DOHH2 (cell line): Measurements from ENCODE around the gene TRIML2.

Experiments used
- CTCF ChIP-seq: fragments of 200-600 bp; sonication (generic); IDR thresholded peaks from one replicate; pipeline ENCODE4 v1.5.1; 2014; ENCODE audit warnings: antibody characterized with exemption, mild to moderate bottlenecking, low read depth, low read length; ENCODE audit not compliant: poor library complexity, severe bottlenecking
- EZH2phosphoT487 ChIP-seq: fragments of 200-600 bp; sonication (generic); IDR thresholded peaks from 2 replicates; pipeline ENCODE4 v1.6.1; 2017; ENCODE audit warnings: borderline replicate concordance, mild to moderate bottlenecking, antibody characterized with exemption, low read length, moderate library complexity, mixed read lengths

DNA sequence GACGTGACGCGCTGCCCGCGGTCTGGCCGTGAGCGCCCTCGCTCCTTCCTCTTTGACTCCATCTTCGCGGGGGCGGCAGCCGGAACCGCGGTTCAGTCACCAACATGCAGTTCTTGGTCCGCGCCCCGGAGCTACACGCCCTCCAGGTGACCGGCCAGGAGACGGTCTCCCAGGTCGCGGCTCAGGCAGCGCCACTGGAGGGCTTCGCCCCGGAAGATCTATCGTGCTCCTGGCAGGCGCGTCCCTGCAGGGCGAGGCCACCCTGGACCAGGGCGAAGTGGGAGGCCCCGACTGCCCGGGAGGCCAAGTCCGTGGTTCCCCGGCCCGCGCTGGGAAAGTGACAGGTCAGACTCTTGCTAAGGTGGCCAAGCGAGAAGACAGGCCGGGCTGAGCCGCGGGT, 2.9 kb downstream of the TRIML2 start:
- no peak for TF ChIP-seq CTCF
- no peak for TF ChIP-seq EZH2phosphoT487
